Omental fat pad (tissue), 4 donors: ENCODE results near the gene TLK2. TPM values are rescaled to one million over a fixed set of nuclear protein-coding genes. Genes with fewer than 3 reads are reported as not detected.

Source experiments
- ATAC-seq: fragments of 150-250 bp; one replicate; pipeline ENCODE4 v1.9.1; 2016; ENCODE audit warnings: mild to moderate bottlenecking, moderate library complexity; ENCODE audit not compliant: low FRiP score
- DNase-seq: peaks from one replicate; pipeline ENCODE4 v3.0.0-alpha.2; 2019; ENCODE audit warnings: low spot score
- total RNA-seq, 4 donors: library from RNA; depleted of rRNA; stranded (reverse); fragments of >200 nt; gene quantifications; one replicate each; pipeline ENCODE4 v1.1.0, GENCODE V29; 2016
- TF ChIP-seq, protein P1 (sequence below), 3 donors: fragments of 450-650 bp; IDR thresholded peaks; one replicate each; pipeline ENCODE4 v1.5.1; 2016 to 2017; ENCODE audit warnings: antibody characterized with exemption in 3 of 3, mild to moderate bottlenecking in 3 of 3, moderate library complexity in 2 of 3

Gene TLK2
- total RNA-seq, 4 donors from 2014 or later: 28.2 to 40.2 (median 35.1) TPM

DNA sequence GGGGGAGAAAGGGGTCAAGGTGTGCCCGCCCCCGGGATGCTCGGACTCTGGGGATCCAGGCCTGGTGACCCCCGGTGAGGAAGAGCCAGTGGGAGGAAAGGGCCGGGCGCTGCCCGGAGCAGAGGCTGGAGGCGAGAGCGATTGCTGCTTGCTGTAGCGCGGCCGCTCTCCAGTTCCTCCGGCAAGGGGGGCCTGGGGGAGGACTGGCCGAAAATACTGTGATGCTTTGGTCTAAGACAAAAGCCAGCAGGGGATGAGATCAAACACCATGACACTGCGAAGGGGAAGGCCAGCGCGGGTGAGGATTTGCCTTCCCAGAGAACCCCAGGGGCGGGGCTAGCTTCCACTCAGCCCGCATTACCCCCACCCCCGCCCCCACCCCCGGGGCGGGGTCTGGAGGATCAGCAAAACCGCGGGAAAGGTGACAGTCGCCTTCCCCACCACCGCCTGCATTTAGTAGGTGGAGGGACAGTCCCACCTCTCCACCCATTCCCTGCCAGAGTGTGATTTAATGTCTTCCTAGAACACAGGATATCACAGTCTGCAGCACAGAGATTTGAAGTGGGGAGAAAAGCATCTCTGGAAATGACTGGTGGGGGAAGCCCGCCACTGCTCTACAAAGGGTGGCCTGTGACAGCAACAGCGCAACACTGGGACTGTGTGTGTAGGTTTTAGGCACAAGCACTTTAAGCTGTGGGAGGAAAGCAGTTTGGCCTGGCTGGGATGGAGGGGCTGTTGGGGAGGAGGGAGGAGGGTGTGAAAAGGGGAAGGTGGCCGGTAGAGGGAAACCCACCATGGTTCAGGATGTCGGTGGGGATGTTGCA, 174.6 kb downstream of the TLK2 start:
- peak; percentile 22 for ATAC-seq
- DNase-seq: peak; percentile 52
- TF ChIP-seq, protein P1, sequence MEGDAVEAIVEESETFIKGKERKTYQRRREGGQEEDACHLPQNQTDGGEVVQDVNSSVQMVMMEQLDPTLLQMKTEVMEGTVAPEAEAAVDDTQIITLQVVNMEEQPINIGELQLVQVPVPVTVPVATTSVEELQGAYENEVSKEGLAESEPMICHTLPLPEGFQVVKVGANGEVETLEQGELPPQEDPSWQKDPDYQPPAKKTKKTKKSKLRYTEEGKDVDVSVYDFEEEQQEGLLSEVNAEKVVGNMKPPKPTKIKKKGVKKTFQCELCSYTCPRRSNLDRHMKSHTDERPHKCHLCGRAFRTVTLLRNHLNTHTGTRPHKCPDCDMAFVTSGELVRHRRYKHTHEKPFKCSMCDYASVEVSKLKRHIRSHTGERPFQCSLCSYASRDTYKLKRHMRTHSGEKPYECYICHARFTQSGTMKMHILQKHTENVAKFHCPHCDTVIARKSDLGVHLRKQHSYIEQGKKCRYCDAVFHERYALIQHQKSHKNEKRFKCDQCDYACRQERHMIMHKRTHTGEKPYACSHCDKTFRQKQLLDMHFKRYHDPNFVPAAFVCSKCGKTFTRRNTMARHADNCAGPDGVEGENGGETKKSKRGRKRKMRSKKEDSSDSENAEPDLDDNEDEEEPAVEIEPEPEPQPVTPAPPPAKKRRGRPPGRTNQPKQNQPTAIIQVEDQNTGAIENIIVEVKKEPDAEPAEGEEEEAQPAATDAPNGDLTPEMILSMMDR (IDR thresholded peaks at IDR 0.05): no peak

DNA sequence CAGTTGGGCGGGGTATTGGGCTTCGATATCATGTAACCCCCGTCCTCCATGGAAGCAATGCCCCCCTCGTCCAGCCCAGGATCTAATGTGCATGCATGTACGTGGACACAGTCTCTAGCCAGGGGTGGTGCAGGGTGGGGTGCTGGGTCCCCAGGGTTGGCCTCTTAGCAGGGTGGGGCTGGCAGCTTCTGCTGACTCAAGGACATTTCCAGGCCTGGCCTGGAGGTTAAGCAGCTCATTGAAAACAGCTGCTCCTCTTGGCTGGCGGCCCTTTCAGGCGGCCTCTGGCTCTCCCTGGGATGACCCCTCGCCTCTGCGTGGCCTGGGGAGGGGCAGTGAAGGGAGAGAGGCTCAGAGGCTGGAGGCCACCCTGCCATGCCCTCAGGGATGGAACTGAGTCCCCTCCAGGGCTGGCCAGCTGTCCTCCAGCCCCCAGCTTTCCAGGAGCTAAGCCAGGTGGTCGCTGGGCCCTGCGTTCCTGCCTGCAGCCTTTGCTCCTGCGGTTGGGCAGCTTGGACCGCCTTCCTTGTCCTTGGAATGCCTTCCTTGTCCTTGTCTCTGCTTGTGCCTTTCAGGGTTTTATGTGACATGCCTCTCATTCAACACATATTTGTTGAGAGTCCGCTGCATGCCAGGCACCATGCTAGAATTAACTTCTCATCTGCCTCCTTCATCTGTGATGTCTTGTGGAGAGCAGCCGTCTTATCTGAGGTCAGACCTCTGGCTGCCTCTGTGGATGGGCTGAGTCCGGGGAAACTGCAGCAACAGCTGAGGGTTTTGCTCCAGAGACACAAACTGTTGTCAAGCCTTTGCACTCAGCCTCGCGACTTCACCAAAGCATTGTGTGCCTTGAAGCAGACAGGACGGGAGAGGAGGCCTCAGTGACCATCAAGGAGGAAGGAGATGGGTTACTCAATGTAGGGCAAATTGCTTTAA, 175.5 kb downstream of the TLK2 start:
- no peak for DNase-seq
- no peak for ATAC-seq
- TF ChIP-seq, protein P1 (IDR thresholded peaks at IDR 0.05): no peak

DNA sequence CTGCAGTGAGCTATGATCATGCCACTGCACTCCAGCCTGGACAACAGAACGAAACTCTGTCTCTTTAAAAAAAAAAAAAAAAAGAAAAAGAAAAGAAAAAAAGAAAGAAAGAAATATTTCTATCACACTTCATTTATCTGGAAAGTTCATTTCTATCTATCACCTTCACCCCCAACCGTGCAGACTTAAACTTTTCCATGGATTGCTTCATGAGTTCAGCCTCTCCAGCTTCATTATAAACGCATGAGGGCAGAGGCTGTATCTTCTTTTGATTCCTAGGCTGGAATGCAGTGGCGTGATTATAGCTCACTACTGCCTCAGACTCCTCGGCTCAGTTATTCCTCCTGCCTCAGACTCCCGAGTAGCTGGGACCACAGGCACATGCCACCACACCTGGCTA, 177.0 kb downstream of the TLK2 start:
- DNase-seq (no peak), ATAC-seq (no peak)
- TF ChIP-seq, protein P1 (IDR thresholded peaks at IDR 0.05): no peak

DNA sequence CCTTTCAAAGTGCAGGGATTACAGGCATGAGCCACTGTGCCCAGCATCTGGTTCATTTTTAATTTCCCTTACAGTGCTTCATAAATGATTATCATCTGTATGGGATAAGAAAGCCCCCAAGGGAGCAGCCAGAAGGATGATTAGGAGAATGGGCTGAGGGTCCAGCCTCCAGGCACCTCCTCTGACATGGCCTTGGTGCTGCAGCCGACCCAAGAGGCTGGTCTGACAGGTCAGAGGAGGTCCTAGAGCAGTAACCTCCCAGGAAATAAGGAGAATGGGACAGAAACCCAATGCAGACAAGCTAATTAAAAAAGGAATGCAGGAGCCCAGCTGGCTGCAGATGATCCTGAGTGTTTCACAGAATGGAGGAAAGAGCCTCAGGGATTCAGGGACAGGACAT, 177.8 kb downstream of the TLK2 start:
- no peak for ATAC-seq
- TF ChIP-seq, protein P1 (IDR thresholded peaks at IDR 0.05): no peak
- DNase-seq: no peak

DNA sequence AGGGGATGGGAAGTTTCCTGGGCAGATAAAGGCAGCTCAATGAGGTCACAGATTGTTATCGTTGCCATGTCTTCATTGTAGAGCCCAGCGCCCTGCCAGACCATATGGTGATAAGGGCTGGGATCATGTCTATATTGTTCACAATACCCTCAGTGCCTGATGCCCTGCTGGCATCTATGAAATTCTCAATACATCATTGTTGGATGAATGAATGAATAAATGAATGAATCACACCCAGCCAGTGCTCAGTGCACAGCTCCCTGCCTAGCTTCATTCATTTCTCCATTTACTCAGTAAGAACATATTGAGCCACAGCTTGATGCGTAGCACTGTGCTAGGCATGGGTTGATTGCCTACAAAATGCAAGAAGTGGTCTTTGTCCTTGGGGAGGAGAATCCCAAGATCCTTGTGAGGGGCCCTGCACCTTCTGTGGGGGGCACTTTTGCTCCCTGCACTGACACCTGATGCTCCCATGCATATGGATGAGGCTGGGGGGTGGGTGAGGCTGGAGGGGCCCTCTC, 178.6 kb downstream of the TLK2 start:
- ATAC-seq (no peak), DNase-seq (no peak)
- TF ChIP-seq, protein P1 (IDR thresholded peaks at IDR 0.05): no peak

DNA sequence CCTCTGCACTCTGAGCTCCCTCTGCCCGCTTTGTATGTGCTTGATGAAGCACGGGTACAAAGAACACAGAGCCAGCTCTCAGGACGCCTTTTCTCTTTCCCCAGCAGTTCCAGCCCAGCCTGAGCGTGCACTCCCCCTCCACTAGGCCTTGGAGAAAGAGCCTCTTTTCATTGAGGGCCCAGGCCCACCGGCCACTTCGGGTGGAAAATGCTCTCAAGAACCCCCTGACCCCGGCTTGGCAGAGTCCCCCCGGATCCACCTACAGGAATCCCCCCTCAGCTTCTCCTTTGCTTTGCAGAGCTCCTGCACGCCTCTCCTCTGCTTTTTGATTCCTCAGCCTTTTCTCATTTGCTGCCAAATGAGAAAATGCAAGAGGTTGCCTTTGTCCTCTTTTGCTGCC, 179.1 kb downstream of the TLK2 start:
- TF ChIP-seq, protein P1 (IDR thresholded peaks at IDR 0.05): no peak
- DNase-seq (no peak), ATAC-seq (no peak)
